HL-60 (cell line): ENCODE results near the gene PRCD.

ENCODE experiments used
- DNase-seq, 2 experiments: peaks; one replicate each; pipeline ENCODE4 v3.0.0-alpha.2; 2010 to 2020; ENCODE audit warnings: low read depth in 1 of 2, low spot score in 1 of 2
- H3K27ac ChIP-seq: fragments of 250-450 bp; sonication (Bioruptor Pico); replicated peaks from 2 replicates; pipeline ENCODE4 v1.5.1; 2020; ENCODE audit warnings: mild to moderate bottlenecking, moderate library complexity
- H3K27me3 ChIP-seq: fragments of 250-450 bp; sonication (Bioruptor Pico); 2 replicates; pipeline ENCODE4 v1.5.1; 2021; ENCODE audit warnings: mild to moderate bottlenecking, moderate library complexity; ENCODE audit not compliant: insufficient read depth, poor library complexity, severe bottlenecking
- H3K4me3 ChIP-seq: replicated peaks from 2 replicates; pipeline ENCODE4 v1.5.1; 2011; ENCODE audit warnings: mild to moderate bottlenecking, control low read depth, low read length; ENCODE audit not compliant: insufficient read depth
- CTCF ChIP-seq: IDR thresholded peaks from one replicate; pipeline ENCODE4 v1.5.1; 2011; ENCODE audit warnings: low read length, control low read depth, inconsistent platforms; ENCODE audit not compliant: insufficient read depth
- GABPA ChIP-seq: IDR thresholded peaks from 2 replicates; pipeline ENCODE4 v1.6.1; 2012; ENCODE audit warnings: low read depth
- POLR2AphosphoS5 ChIP-seq: IDR thresholded peaks from 2 replicates; pipeline ENCODE4 v1.6.1; 2012; ENCODE audit warnings: low read depth
- REST ChIP-seq: IDR thresholded peaks from 2 replicates; pipeline ENCODE4 v1.6.1; 2012; ENCODE audit warnings: low read depth; ENCODE audit not compliant: insufficient replicate concordance
- SPI1 ChIP-seq: IDR thresholded peaks from 2 replicates; pipeline ENCODE4 v1.6.1; 2012; ENCODE audit warnings: low read depth, mild to moderate bottlenecking, borderline replicate concordance

The PRCD gene

GRCh38 chr17:76579281-76579680 is 39.4 kb downstream of the PRCD start:
- H3K27me3 ChIP-seq, result no peaks in the 10 kb centered on the region
- peak in 1 of 2 experiments; percentile 58 for DNase-seq
- no peak for TF ChIP-seq REST
- TF ChIP-seq CTCF, result no peak
- TF ChIP-seq SPI1, result no peak
- TF ChIP-seq GABPA, result no peak
- no peak for TF ChIP-seq POLR2AphosphoS5
- H3K27ac ChIP-seq, result no peak overlapping the region
- H3K4me3 ChIP-seq, result no peak overlapping the region

GRCh38 chr17:76581515-76581914 is 41.7 kb downstream of the PRCD start:
- Histone ChIP-seq H3K27me3 (peaks cover 5% of the 10 kb centered on the region), H3K4me3 (no peak overlapping the region), H3K27ac (no peak overlapping the region)
- TF ChIP-seq REST (no peak), POLR2AphosphoS5 (no peak), GABPA (no peak), SPI1 (no peak), CTCF (no peak)
- no peak for DNase-seq

GRCh38 chr17:76582660-76583059 is 42.8 kb downstream of the PRCD start:
- Histone ChIP-seq H3K27me3 (peaks cover 13% of the 10 kb centered on the region), H3K27ac (no peak overlapping the region), H3K4me3 (no peak overlapping the region)
- no peak for DNase-seq
- no peak for TF ChIP-seq REST
- no peak for TF ChIP-seq GABPA
- no peak for TF ChIP-seq SPI1
- no peak for TF ChIP-seq CTCF
- TF ChIP-seq POLR2AphosphoS5, result no peak
